SK-N-SH (cell line): ENCODE data around the gene RIMS4. TPM values are rescaled to one million over a fixed set of nuclear protein-coding genes. Genes with fewer than 3 reads are reported as not detected.

Experiments
- CTCF ChIA-PET: fragments of 300-600, 350-600 bp; formaldehyde crosslinking; extraction: SDS; loops from one replicate; lab custom pipeline; 2021; lab: Yijun Ruan, JAX
- POLR2A ChIA-PET: fragments of 350-600 bp; sonication (Branson Sonifier 250); formaldehyde crosslinking; extraction: SDS; loops from one replicate; lab custom pipeline; 2020; ENCODE audit warnings: antibody characterized with exemption, inconsistent platforms; lab: Yijun Ruan, JAX
- DNase-seq: peaks from one replicate; pipeline ENCODE4 v3.0.0; 2012
- H2AFZ ChIP-seq: fragments of 200-600 bp; sonication (generic); 2 replicates; pipeline ENCODE4 v1.8.1; 2016; ENCODE audit warnings: antibody characterized with exemption, mild to moderate bottlenecking, low read depth
- H3F3A ChIP-seq: fragments of 200-600 bp; sonication (generic); replicated peaks from 2 replicates; pipeline ENCODE3; 2016; ENCODE audit warnings: antibody characterized with exemption, mild to moderate bottlenecking; ENCODE audit not compliant: insufficient read depth
- H3K27ac ChIP-seq, 2 experiments: fragments of 200-500 bp in 1 of 2; fragments of 200-600 bp in 1 of 2; sonication (Bioruptor generic) in 1 of 2; sonication (generic), shearing (Covaris generic) in 1 of 2; 2 replicates each; pipeline versions ENCODE4 v1.5.1 to v1.6.1; 2014 to 2016; ENCODE audit warnings: low read depth in 2 of 2, inconsistent platforms in 1 of 2, low read length in 1 of 2, mild to moderate bottlenecking in 1 of 2, mixed read lengths in 1 of 2
- H3K27me3 ChIP-seq: fragments of 200-600 bp; sonication (generic), shearing (Covaris generic); 2 replicates; pipeline ENCODE4 v1.6.1; 2016; ENCODE audit warnings: mixed run types; ENCODE audit not compliant: insufficient read depth
- H3K36me3 ChIP-seq, 2 experiments: fragments of 200-500 bp in 1 of 2; fragments of 200-600 bp in 1 of 2; sonication (Bioruptor generic) in 1 of 2; sonication (generic) in 1 of 2; replicated peaks in 1 of 2; 2 replicates each; pipeline versions ENCODE3 to v1.5.1; 2014 to 2016; ENCODE audit warnings: low read length in 1 of 2, mild to moderate bottlenecking in 1 of 2; ENCODE audit not compliant: insufficient read depth in 2 of 2, control insufficient read depth in 1 of 2
- H3K4me1 ChIP-seq, 2 experiments: fragments of 200-500 bp in 1 of 2; fragments of 200-600 bp in 1 of 2; sonication (Bioruptor generic) in 1 of 2; sonication (generic), shearing (Covaris generic) in 1 of 2; 2 replicates each; pipeline versions ENCODE4 v1.5.1 to v1.6.1; 2014 to 2016; ENCODE audit warnings: low read depth in 1 of 2, low read length in 1 of 2, mixed run types in 1 of 2; ENCODE audit not compliant: insufficient read depth in 2 of 2, control insufficient read depth in 1 of 2
- H3K4me2 ChIP-seq: fragments of 200-600 bp; sonication (generic), shearing (Covaris generic); 2 replicates; pipeline ENCODE4 v1.6.1; 2017; ENCODE audit warnings: mixed run types
- H3K4me3 ChIP-seq, 2 experiments: fragments of 200-500 bp in 1 of 2; fragments of 200-600 bp in 1 of 2; sonication (Bioruptor generic) in 1 of 2; sonication (generic), shearing (Covaris generic) in 1 of 2; 2 replicates each; pipeline versions ENCODE4 v1.5.1 to v1.8.1; 2014 to 2016; ENCODE audit warnings: low read depth in 2 of 2, inconsistent platforms in 1 of 2, low read length in 1 of 2, mild to moderate bottlenecking in 1 of 2, mixed read lengths in 1 of 2, moderate library complexity in 1 of 2
- H3K79me2 ChIP-seq: fragments of 200-600 bp; sonication (generic); 2 replicates; pipeline ENCODE4 v1.8.1; 2017; ENCODE audit warnings: mild to moderate bottlenecking; ENCODE audit not compliant: insufficient read depth
- H3K9ac ChIP-seq: fragments of 200-600 bp; sonication (generic); 2 replicates; pipeline ENCODE4 v1.6.1; 2017; ENCODE audit warnings: mixed run types
- H3K9me2 ChIP-seq: fragments of 200-600 bp; sonication (generic); 2 replicates; pipeline ENCODE4 v1.6.1; 2017; ENCODE audit warnings: mixed run types
- H3K9me3 ChIP-seq: fragments of 200-600 bp; sonication (generic); 2 replicates; pipeline ENCODE4 v1.6.1; 2017; ENCODE audit warnings: mixed run types, mild to moderate bottlenecking, moderate library complexity
- H4K20me1 ChIP-seq: fragments of 200-600 bp; sonication (generic); 2 replicates; pipeline ENCODE4 v1.6.1; 2017; ENCODE audit warnings: mild to moderate bottlenecking, mixed run types; ENCODE audit not compliant: insufficient read depth
- FOXM1 ChIP-seq: IDR thresholded peaks from 2 replicates; pipeline ENCODE4 v1.4.0; 2012; ENCODE audit warnings: low read depth, mild to moderate bottlenecking
- GABPA ChIP-seq: IDR thresholded peaks from 2 replicates; pipeline ENCODE4 v1.4.0; 2012; ENCODE audit warnings: low read depth, mild to moderate bottlenecking
- JUND ChIP-seq: IDR thresholded peaks from 2 replicates; pipeline ENCODE4 v1.4.0; 2012
- MEF2A ChIP-seq: IDR thresholded peaks from 2 replicates; pipeline ENCODE4 v1.4.0; 2012; ENCODE audit warnings: low read depth, borderline replicate concordance
- NRF1 ChIP-seq: IDR thresholded peaks from 2 replicates; pipeline ENCODE4 v1.6.1; 2012; ENCODE audit warnings: low read depth, mild to moderate bottlenecking, low read length
- POLR2AphosphoS5 ChIP-seq: IDR thresholded peaks from 2 replicates; pipeline ENCODE4 v1.6.1; 2012; ENCODE audit warnings: low read depth, low read length
- RCOR1 ChIP-seq: fragments of 150-350 bp; IDR thresholded peaks from 2 replicates; pipeline ENCODE4 v1.6.1; 2017; ENCODE audit warnings: antibody characterized with exemption, low read length
- RFX5 ChIP-seq: IDR thresholded peaks from 2 replicates; pipeline ENCODE4 v1.6.1; 2012; ENCODE audit warnings: mild to moderate bottlenecking, improper control_type of control experiment, low read length
- RXRA ChIP-seq: IDR thresholded peaks from 2 replicates; pipeline ENCODE4 v1.4.0; 2012; ENCODE audit warnings: low read depth, mild to moderate bottlenecking, borderline replicate concordance
- SIN3A ChIP-seq: IDR thresholded peaks from 2 replicates; pipeline ENCODE4 v1.6.1; 2012; ENCODE audit warnings: low read depth, mild to moderate bottlenecking, low read length, moderate library complexity, borderline replicate concordance
- SMC3 ChIP-seq: IDR thresholded peaks from 2 replicates; pipeline ENCODE4 v1.6.1; 2012; ENCODE audit warnings: low read depth, low read length, improper control_type of control experiment
- YY1 ChIP-seq: IDR thresholded peaks from 2 replicates; pipeline ENCODE4 v1.4.0; 2012; ENCODE audit warnings: low read depth, mild to moderate bottlenecking
- WGBS: methylation state at CpG from one replicate; pipeline ENCODE4 v1.1.6; 2017; ENCODE audit warnings: low lambda C conversion rate; 5-methylcytosine and 5-hydroxymethylcytosine counted together
- polyA plus RNA-seq, 3 experiments: library from polyadenylated mRNA; depleted of rRNA; stranded (reverse); fragments of >200 nt; gene quantifications; 2 replicates each; pipeline ENCODE4 v1.2.3, GENCODE V29; 2012
- TF ChIP-seq, protein P1 (sequence below): fragments of 150-350 bp; IDR thresholded peaks from 2 replicates; pipeline ENCODE4 v1.6.1; 2017; ENCODE audit warnings: antibody characterized with exemption, low read length, low read depth, borderline replicate concordance
- TF ChIP-seq, protein P2 (sequence below): IDR thresholded peaks from 2 replicates; pipeline ENCODE4 v1.4.0; 2012; ENCODE audit warnings: low read depth, borderline replicate concordance
- TF ChIP-seq, protein P3 (sequence below): fragments of 200-600 bp; sonication (generic); IDR thresholded peaks from 2 replicates; pipeline ENCODE4 v1.6.1; 2017; ENCODE audit warnings: antibody characterized with exemption, mild to moderate bottlenecking, moderate library complexity
- TF ChIP-seq, protein P4 (sequence below): fragments of 150-350 bp; IDR thresholded peaks from 2 replicates; pipeline ENCODE4 v1.6.1; 2016; ENCODE audit warnings: mild to moderate bottlenecking, low read depth, low read length

Gene RIMS4
- polyA plus RNA-seq, 1 of the 3 experiments (the other 2 are of a cell fraction) = 0.13 TPM

DNA sequence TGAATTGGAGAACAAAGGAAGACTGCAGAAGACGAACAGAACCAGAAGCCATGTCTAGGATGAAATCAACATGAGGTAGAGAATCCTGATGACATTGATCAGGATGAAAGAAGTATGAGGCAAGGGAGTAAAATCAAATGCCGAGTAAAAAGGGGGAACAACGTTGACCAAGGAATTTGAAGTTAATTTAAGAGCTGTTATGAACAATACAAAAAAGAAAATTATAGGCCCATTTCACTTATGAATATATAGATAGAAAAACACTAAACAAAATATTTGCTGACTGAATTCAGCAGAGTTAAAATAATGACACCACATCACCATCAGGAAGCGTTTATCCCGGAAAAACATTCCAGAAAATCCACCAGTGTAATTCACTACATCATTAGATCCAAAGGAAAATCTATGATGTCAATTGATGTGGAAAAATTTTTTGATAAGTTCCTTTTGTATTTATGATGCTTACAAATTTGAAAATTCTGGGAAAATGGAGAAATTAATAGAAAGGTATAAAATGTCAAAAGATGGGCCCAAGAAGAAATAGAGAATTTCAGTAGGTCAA is 103.2 kb downstream of the RIMS4 start:
- no peak overlapping the region for H3K4me2 ChIP-seq
- CTCF ChIA-PET = interaction anchor here (0.8 to 7.0 kb wide), 4 partner anchors 16 to 94 kb away, joined by 3 to 61 read pairs (median 4); no protein-coding TSS in a partner anchor
- no peak overlapping the region for H3K4me3 ChIP-seq
- 89% methylated on average over 5 of the region's 5 CpGs for WGBS
- no peaks in the 10 kb centered on the region for H4K20me1 ChIP-seq
- no peak overlapping the region for H3K27ac ChIP-seq
- TF ChIP-seq SMC3 = no peak
- TF ChIP-seq, protein P1, sequence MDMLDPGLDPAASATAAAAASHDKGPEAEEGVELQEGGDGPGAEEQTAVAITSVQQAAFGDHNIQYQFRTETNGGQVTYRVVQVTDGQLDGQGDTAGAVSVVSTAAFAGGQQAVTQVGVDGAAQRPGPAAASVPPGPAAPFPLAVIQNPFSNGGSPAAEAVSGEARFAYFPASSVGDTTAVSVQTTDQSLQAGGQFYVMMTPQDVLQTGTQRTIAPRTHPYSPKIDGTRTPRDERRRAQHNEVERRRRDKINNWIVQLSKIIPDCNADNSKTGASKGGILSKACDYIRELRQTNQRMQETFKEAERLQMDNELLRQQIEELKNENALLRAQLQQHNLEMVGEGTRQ = no peak
- TF ChIP-seq YY1 = no peak
- TF ChIP-seq RFX5 = no peak
- no peak for TF ChIP-seq MEF2A
- TF ChIP-seq, protein P2, sequence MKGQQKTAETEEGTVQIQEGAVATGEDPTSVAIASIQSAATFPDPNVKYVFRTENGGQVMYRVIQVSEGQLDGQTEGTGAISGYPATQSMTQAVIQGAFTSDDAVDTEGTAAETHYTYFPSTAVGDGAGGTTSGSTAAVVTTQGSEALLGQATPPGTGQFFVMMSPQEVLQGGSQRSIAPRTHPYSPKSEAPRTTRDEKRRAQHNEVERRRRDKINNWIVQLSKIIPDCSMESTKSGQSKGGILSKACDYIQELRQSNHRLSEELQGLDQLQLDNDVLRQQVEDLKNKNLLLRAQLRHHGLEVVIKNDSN = no peak
- TF ChIP-seq JUND = no peak
- no peak for TF ChIP-seq POLR2AphosphoS5
- no peak for TF ChIP-seq RCOR1
- H3K4me1 ChIP-seq = peaks cover 5 to 10% of the 10 kb centered on the region in 2 experiments; a peak in 1 of 4 replicates
- H3K27me3 ChIP-seq = no peaks in the 10 kb centered on the region
- no peaks in the 10 kb centered on the region for H3K36me3 ChIP-seq
- H3K9me2 ChIP-seq = no peaks in the 10 kb centered on the region
- no peak overlapping the region for H2AFZ ChIP-seq
- no peak for DNase-seq
- H3K9me3 ChIP-seq = no peaks in the 10 kb centered on the region
- no peaks in the 10 kb centered on the region for H3K79me2 ChIP-seq
- H3F3A ChIP-seq = no peaks in the 10 kb centered on the region
- no peak overlapping the region for H3K9ac ChIP-seq
- POLR2A ChIA-PET = no interaction called here

DNA sequence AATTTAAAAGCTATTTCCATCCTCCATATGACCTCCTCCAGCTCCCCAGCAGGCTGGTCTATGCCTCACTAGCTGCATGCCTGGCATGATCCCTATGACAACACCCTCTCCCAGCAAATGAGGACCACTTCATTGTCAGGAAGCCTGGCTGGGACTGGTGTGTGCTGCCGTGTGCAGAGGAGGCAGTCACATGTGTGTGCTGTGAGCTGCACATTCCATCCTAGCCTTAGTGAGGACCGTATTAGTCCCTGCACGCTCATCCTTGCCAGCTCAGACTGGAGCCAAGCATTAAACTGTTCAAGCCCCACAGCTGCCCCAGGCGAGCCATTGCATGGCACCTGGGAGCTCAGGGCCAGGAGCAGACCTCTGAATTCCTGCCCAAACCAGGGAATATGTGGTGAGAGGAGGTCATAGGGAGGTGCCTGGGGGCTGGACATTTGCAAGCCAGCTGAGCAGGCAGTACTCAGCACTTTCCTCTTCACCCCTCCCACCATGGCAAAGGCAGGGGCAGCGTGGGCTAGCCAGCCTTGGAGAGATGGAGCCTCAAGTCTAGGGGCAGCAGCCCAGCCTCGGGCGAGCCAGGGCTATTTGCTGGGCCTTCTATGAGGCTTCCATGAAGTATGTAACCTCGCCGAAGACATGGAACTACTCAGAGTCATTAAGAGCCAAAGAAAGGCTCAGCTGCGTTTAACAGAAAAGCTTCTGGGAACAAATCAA is 103.9 kb downstream of the RIMS4 start:
- ChIA-PET CTCF (interaction anchor here (0.8 to 7.0 kb wide), 5 partner anchors 16 to 94 kb away, joined by 3 to 61 read pairs (median 3); no protein-coding TSS in a partner anchor), POLR2A (no interaction called here)
- Histone ChIP-seq H3K4me3 (no peak overlapping the region), H3K27me3 (no peaks in the 10 kb centered on the region), H3K9me3 (no peaks in the 10 kb centered on the region), H3K9me2 (no peaks in the 10 kb centered on the region), H3F3A (no peaks in the 10 kb centered on the region), H3K27ac (no peak overlapping the region; a peak in 1 of 4 replicates), H3K4me1 (peaks cover 5 to 10% of the 10 kb centered on the region in 2 experiments; a peak in 2 of 4 replicates), H4K20me1 (no peaks in the 10 kb centered on the region), H3K36me3 (no peaks in the 10 kb centered on the region), H3K9ac (no peak overlapping the region), H3K4me2 (no peak overlapping the region), H2AFZ (no peak overlapping the region), H3K79me2 (no peaks in the 10 kb centered on the region)
- DNase-seq = no peak
- WGBS = 66% methylated on average over 6 of the region's 10 CpGs
- TF ChIP-seq GABPA (no peak), SIN3A (no peak), FOXM1 (no peak), RXRA (no peak), NRF1 (no peak)
- TF ChIP-seq, protein P3, sequence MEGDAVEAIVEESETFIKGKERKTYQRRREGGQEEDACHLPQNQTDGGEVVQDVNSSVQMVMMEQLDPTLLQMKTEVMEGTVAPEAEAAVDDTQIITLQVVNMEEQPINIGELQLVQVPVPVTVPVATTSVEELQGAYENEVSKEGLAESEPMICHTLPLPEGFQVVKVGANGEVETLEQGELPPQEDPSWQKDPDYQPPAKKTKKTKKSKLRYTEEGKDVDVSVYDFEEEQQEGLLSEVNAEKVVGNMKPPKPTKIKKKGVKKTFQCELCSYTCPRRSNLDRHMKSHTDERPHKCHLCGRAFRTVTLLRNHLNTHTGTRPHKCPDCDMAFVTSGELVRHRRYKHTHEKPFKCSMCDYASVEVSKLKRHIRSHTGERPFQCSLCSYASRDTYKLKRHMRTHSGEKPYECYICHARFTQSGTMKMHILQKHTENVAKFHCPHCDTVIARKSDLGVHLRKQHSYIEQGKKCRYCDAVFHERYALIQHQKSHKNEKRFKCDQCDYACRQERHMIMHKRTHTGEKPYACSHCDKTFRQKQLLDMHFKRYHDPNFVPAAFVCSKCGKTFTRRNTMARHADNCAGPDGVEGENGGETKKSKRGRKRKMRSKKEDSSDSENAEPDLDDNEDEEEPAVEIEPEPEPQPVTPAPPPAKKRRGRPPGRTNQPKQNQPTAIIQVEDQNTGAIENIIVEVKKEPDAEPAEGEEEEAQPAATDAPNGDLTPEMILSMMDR = no peak
- TF ChIP-seq, protein P4, sequence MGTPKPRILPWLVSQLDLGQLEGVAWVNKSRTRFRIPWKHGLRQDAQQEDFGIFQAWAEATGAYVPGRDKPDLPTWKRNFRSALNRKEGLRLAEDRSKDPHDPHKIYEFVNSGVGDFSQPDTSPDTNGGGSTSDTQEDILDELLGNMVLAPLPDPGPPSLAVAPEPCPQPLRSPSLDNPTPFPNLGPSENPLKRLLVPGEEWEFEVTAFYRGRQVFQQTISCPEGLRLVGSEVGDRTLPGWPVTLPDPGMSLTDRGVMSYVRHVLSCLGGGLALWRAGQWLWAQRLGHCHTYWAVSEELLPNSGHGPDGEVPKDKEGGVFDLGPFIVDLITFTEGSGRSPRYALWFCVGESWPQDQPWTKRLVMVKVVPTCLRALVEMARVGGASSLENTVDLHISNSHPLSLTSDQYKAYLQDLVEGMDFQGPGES = no peak
